HEK293 (cell line): Measurements from ENCODE around the gene SEMA4D.

Experiments
- CTCF ChIA-PET: fragments of 350-600 bp; formaldehyde crosslinking; extraction: SDS; loops from one replicate; lab custom pipeline; 2021; ENCODE audit warnings: antibody characterized with exemption; lab: Yijun Ruan, JAX
- POLR2A ChIA-PET: fragments of 300-600 bp; formaldehyde crosslinking; extraction: SDS; loops from one replicate; lab custom pipeline; 2020; ENCODE audit warnings: antibody characterized with exemption, inconsistent platforms; lab: Yijun Ruan, JAX
- H3K27ac ChIP-seq: fragments of 200-500 bp; sonication (Bioruptor generic); 2 replicates; pipeline ENCODE4 v1.5.1; 2014; ENCODE audit warnings: low read depth, low read length, control low read depth, inconsistent platforms; ENCODE audit errors: extremely low read depth
- H3K36me3 ChIP-seq, 2 experiments: fragments of 200-500 bp in 1 of 2; sonication (Bioruptor generic) in 1 of 2; 1 replicate in 1 of 2; 2 replicates in 1 of 2; pipeline ENCODE4 v1.5.1; 2014 to 2017; ENCODE audit warnings: inconsistent platforms in 2 of 2, low read length in 2 of 2; ENCODE audit not compliant: control insufficient read depth in 2 of 2, insufficient read depth in 1 of 2
- H3K4me1 ChIP-seq: fragments of 200-500 bp; sonication (Bioruptor generic); 2 replicates; pipeline ENCODE4 v1.5.1; 2014; ENCODE audit warnings: mild to moderate bottlenecking, low read length, inconsistent platforms; ENCODE audit not compliant: control insufficient read depth, insufficient read depth
- H3K4me3 ChIP-seq: 2 replicates; pipeline ENCODE4 v1.5.1; 2011; ENCODE audit warnings: low read depth, mild to moderate bottlenecking, control low read depth, low read length, moderate library complexity
- H3K9me3 ChIP-seq: fragments of 200-500 bp; sonication (Bioruptor generic); 2 replicates; pipeline ENCODE4 v1.5.1; 2014; ENCODE audit warnings: low read depth, low read length, inconsistent platforms; ENCODE audit not compliant: control insufficient read depth, insufficient read depth
- EGR2 ChIP-seq: fragments of 450-650 bp; formaldehyde crosslinking; IDR thresholded peaks from 2 replicates; pipeline ENCODE4 v1.5.1; 2016; ENCODE audit warnings: low read depth, missing biosample characterization, missing genetic modification characterization
- IKZF3 ChIP-seq: fragments of 450-650 bp; IDR thresholded peaks from 2 replicates; pipeline ENCODE4 v1.5.0; 2018; ENCODE audit warnings: missing biosample characterization, mild to moderate bottlenecking, missing genetic modification characterization, moderate library complexity
- KLF10 ChIP-seq: fragments of 450-650 bp; IDR thresholded peaks from 2 replicates; pipeline ENCODE4 v1.5.1; 2018; ENCODE audit warnings: missing biosample characterization, mild to moderate bottlenecking, missing genetic modification characterization
- OSR2 ChIP-seq: fragments of 450-650 bp; formaldehyde crosslinking; IDR thresholded peaks from 2 replicates; pipeline ENCODE4 v1.5.1; 2016; ENCODE audit warnings: missing biosample characterization, missing genetic modification characterization
- SP2 ChIP-seq: fragments of 450-650 bp; formaldehyde crosslinking; IDR thresholded peaks from 2 replicates; pipeline ENCODE4 v1.5.1; 2016; ENCODE audit warnings: missing biosample characterization, missing genetic modification characterization
- TCF7L2 ChIP-seq: IDR thresholded peaks from 2 replicates; pipeline ENCODE4 v1.6.1; 2011; ENCODE audit warnings: low read depth, mild to moderate bottlenecking, inconsistent platforms, low read length, moderate library complexity, borderline replicate concordance
- ZNF114 ChIP-seq: fragments of 450-650 bp; formaldehyde crosslinking; IDR thresholded peaks from 2 replicates; pipeline ENCODE4 v1.5.0; 2017; ENCODE audit warnings: missing biosample characterization, missing genetic modification characterization
- ZNF138 ChIP-seq: fragments of 450-650 bp; formaldehyde crosslinking; IDR thresholded peaks from 2 replicates; pipeline ENCODE4 v1.5.1; 2016; ENCODE audit warnings: missing biosample characterization, missing genetic modification characterization, borderline replicate concordance
- ZNF146 ChIP-seq: fragments of 450-650 bp; formaldehyde crosslinking; IDR thresholded peaks from 2 replicates; pipeline ENCODE4 v1.5.1; 2016; ENCODE audit warnings: missing biosample characterization, missing genetic modification characterization
- ZNF155 ChIP-seq: fragments of 450-650 bp; formaldehyde crosslinking; IDR thresholded peaks from 2 replicates; pipeline ENCODE4 v1.5.1; 2016; ENCODE audit warnings: missing biosample characterization, missing genetic modification characterization
- ZNF2 ChIP-seq: fragments of 450-650 bp; formaldehyde crosslinking; IDR thresholded peaks from 2 replicates; pipeline ENCODE4 v1.5.1; 2016; ENCODE audit warnings: missing biosample characterization, missing genetic modification characterization
- ZNF23 ChIP-seq: fragments of 450-650 bp; formaldehyde crosslinking; IDR thresholded peaks from 2 replicates; pipeline ENCODE4 v1.5.1; 2016; ENCODE audit warnings: missing biosample characterization, missing genetic modification characterization, borderline replicate concordance
- ZNF510 ChIP-seq: fragments of 450-650 bp; formaldehyde crosslinking; IDR thresholded peaks from 2 replicates; pipeline ENCODE4 v1.5.1; 2018; ENCODE audit warnings: mild to moderate bottlenecking, missing genetic modification characterization, missing biosample characterization; ENCODE audit not compliant: insufficient replicate concordance
- ZNF529 ChIP-seq: fragments of 450-650 bp; formaldehyde crosslinking; IDR thresholded peaks from 2 replicates; pipeline ENCODE4 v1.5.1; 2017; ENCODE audit warnings: missing genetic modification characterization, missing biosample characterization; ENCODE audit not compliant: insufficient replicate concordance
- ZNF571 ChIP-seq: fragments of 450-650 bp; formaldehyde crosslinking; IDR thresholded peaks from 2 replicates; pipeline ENCODE4 v1.5.0; 2017; ENCODE audit warnings: missing biosample characterization, missing genetic modification characterization
- ZNF629 ChIP-seq: fragments of 450-650 bp; formaldehyde crosslinking; IDR thresholded peaks from 2 replicates; pipeline ENCODE4 v1.5.1; 2017; ENCODE audit warnings: missing biosample characterization, missing genetic modification characterization
- ZNF701 ChIP-seq: fragments of 450-650 bp; formaldehyde crosslinking; IDR thresholded peaks from 2 replicates; pipeline ENCODE4 v1.5.1; 2016; ENCODE audit warnings: missing biosample characterization, missing genetic modification characterization
- ZNF837 ChIP-seq: fragments of 450-650 bp; formaldehyde crosslinking; IDR thresholded peaks from 2 replicates; pipeline ENCODE4 v1.5.1; 2016; ENCODE audit warnings: missing biosample characterization, missing genetic modification characterization
- ZSCAN16 ChIP-seq: fragments of 450-650 bp; formaldehyde crosslinking; IDR thresholded peaks from 2 replicates; pipeline ENCODE4 v1.5.1; 2016; ENCODE audit warnings: missing biosample characterization, missing genetic modification characterization
- TF ChIP-seq, protein P1 (sequence below): fragments of 450-650 bp; formaldehyde crosslinking; IDR thresholded peaks from 2 replicates; pipeline ENCODE4 v1.5.1; 2016; ENCODE audit warnings: missing biosample characterization, missing genetic modification characterization, low read depth
- TF ChIP-seq, protein P2 (sequence below): fragments of 450-650 bp; IDR thresholded peaks from 2 replicates; pipeline ENCODE4 v1.5.1; 2018; ENCODE audit warnings: missing biosample characterization, mild to moderate bottlenecking, missing genetic modification characterization
- TF ChIP-seq, protein P3 (sequence below): fragments of 450-650 bp; IDR thresholded peaks from 2 replicates; pipeline ENCODE4 v1.5.1; 2018; ENCODE audit warnings: missing biosample characterization, missing genetic modification characterization
- TF ChIP-seq, protein P4 (sequence below): fragments of 450-650 bp; formaldehyde crosslinking; IDR thresholded peaks from 2 replicates; pipeline ENCODE4 v1.5.1; 2016; ENCODE audit warnings: missing biosample characterization, missing genetic modification characterization, low read depth
- TF ChIP-seq, protein P5 (sequence below): fragments of 450-650 bp; formaldehyde crosslinking; IDR thresholded peaks from 2 replicates; pipeline ENCODE4 v1.5.1; 2016; ENCODE audit warnings: missing biosample characterization, missing genetic modification characterization

SEMA4D gene

DNA sequence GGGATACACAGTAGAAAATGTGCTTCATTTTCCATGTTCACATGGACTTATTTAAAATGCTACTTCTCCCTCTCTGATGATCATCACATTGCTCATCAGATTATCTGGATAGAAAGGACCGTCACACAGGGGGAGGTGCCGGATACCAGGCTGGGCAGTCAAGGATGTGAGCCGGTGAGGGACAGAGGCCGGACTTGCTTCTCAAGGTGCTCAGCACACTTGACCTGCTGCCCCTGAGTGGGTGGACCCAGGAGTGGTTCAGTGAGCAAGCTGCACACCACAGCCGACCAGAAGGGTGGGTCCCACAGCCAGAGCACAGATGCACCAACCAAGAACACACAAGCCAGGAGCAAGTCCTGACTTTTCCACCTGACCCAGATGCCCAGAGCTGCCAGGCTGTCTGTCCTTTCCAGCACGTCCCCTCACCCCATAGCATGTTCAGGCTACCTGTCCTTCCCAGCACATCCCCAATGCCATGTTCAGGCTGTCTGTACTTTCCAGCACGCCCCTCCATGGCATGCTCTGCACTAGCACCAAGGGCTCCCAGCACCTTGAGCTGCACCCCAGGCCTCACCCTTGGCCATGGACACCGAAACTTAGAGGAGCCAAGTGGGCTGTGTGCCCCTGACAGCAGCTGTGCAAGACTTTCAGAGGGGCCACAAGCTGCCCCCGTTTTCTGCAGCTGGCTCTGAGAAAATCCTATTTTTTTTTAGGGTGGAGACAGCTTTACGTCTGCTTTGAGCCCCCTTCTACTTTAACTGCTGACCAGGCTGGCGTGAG, 101.8 kb downstream of the SEMA4D start:
- TF ChIP-seq, protein P1, sequence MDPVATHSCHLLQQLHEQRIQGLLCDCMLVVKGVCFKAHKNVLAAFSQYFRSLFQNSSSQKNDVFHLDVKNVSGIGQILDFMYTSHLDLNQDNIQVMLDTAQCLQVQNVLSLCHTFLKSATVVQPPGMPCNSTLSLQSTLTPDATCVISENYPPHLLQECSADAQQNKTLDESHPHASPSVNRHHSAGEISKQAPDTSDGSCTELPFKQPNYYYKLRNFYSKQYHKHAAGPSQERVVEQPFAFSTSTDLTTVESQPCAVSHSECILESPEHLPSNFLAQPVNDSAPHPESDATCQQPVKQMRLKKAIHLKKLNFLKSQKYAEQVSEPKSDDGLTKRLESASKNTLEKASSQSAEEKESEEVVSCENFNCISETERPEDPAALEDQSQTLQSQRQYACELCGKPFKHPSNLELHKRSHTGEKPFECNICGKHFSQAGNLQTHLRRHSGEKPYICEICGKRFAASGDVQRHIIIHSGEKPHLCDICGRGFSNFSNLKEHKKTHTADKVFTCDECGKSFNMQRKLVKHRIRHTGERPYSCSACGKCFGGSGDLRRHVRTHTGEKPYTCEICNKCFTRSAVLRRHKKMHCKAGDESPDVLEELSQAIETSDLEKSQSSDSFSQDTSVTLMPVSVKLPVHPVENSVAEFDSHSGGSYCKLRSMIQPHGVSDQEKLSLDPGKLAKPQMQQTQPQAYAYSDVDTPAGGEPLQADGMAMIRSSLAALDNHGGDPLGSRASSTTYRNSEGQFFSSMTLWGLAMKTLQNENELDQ (tag by site-specific recombination): no peak
- TF ChIP-seq ZNF155 (tag by site-specific recombination) (no peak), ZNF2 (tag by site-specific recombination) (no peak), ZNF114 (tag by site-specific recombination) (no peak), ZNF138 (no peak), ZNF837 (tag by site-specific recombination) (no peak), KLF10 (tag by site-specific recombination) (no peak), ZNF629 (tag by site-specific recombination) (no peak), SP2 (no peak), EGR2 (tag by site-specific recombination) (no peak), IKZF3 (no peak)
- TF ChIP-seq, protein P2, sequence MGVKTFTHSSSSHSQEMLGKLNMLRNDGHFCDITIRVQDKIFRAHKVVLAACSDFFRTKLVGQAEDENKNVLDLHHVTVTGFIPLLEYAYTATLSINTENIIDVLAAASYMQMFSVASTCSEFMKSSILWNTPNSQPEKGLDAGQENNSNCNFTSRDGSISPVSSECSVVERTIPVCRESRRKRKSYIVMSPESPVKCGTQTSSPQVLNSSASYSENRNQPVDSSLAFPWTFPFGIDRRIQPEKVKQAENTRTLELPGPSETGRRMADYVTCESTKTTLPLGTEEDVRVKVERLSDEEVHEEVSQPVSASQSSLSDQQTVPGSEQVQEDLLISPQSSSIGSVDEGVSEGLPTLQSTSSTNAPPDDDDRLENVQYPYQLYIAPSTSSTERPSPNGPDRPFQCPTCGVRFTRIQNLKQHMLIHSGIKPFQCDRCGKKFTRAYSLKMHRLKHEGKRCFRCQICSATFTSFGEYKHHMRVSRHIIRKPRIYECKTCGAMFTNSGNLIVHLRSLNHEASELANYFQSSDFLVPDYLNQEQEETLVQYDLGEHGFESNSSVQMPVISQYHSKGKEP (tag by site-specific recombination): no peak
- TF ChIP-seq, protein P3, sequence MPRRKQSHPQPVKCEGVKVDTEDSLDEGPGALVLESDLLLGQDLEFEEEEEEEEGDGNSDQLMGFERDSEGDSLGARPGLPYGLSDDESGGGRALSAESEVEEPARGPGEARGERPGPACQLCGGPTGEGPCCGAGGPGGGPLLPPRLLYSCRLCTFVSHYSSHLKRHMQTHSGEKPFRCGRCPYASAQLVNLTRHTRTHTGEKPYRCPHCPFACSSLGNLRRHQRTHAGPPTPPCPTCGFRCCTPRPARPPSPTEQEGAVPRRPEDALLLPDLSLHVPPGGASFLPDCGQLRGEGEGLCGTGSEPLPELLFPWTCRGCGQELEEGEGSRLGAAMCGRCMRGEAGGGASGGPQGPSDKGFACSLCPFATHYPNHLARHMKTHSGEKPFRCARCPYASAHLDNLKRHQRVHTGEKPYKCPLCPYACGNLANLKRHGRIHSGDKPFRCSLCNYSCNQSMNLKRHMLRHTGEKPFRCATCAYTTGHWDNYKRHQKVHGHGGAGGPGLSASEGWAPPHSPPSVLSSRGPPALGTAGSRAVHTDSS (tag by site-specific recombination): no peak
- TF ChIP-seq, protein P4, sequence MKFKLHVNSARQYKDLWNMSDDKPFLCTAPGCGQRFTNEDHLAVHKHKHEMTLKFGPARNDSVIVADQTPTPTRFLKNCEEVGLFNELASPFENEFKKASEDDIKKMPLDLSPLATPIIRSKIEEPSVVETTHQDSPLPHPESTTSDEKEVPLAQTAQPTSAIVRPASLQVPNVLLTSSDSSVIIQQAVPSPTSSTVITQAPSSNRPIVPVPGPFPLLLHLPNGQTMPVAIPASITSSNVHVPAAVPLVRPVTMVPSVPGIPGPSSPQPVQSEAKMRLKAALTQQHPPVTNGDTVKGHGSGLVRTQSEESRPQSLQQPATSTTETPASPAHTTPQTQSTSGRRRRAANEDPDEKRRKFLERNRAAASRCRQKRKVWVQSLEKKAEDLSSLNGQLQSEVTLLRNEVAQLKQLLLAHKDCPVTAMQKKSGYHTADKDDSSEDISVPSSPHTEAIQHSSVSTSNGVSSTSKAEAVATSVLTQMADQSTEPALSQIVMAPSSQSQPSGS: no peak
- TF ChIP-seq, all 188 proteins: peak for 0
- ChIA-PET POLR2A (no interaction called here), CTCF (interaction anchor here (1.8 kb wide), 1 partner anchor 15 kb away, joined by 4 read pairs; no protein-coding TSS in a partner anchor)
- Histone ChIP-seq H3K4me3 (no peak overlapping the region), H3K27ac (no peak overlapping the region), H3K4me1 (no peaks in the 10 kb centered on the region), H3K36me3 (peaks cover 0 to 83% of the 10 kb centered on the region in 2 experiments; a peak in 2 of 3 replicates), H3K9me3 (no peaks in the 10 kb centered on the region)

DNA sequence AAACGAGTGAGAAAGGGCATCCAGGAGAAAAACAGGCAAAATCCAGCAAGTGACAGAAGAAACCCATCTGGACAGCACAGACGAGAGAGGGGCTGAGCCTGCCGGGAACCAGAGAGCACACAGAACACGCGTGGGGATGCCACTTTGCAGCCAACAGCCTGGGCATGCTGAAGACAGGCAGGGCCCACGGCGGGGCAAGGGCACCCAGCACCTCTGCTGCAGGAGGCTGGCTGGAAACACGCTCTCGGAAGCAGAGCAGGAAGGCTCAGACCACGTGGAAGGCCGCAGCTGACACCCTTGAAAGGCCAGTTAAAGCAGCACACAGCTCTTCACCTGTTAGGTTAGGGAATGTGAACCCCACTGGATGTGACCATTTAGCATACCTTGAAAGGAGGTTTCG, 103.5 kb downstream of the SEMA4D start:
- Histone ChIP-seq H3K9me3 (no peaks in the 10 kb centered on the region), H3K4me3 (no peak overlapping the region), H3K27ac (no peak overlapping the region), H3K4me1 (no peaks in the 10 kb centered on the region), H3K36me3 (peaks cover 0 to 92% of the 10 kb centered on the region in 2 experiments; a peak in 2 of 3 replicates)
- TF ChIP-seq ZNF571 (tag by site-specific recombination): no peak
- no peak for TF ChIP-seq ZNF529 (tag by site-specific recombination)
- no peak for TF ChIP-seq ZNF510 (tag by site-specific recombination)
- TF ChIP-seq ZSCAN16 (tag by site-specific recombination): no peak
- TF ChIP-seq ZNF146: no peak
- TF ChIP-seq TCF7L2: no peak
- no peak for TF ChIP-seq ZNF23
- no peak for TF ChIP-seq ZNF701
- TF ChIP-seq KLF10 (tag by site-specific recombination): no peak
- no peak for TF ChIP-seq OSR2 (tag by site-specific recombination)
- TF ChIP-seq, protein P5, sequence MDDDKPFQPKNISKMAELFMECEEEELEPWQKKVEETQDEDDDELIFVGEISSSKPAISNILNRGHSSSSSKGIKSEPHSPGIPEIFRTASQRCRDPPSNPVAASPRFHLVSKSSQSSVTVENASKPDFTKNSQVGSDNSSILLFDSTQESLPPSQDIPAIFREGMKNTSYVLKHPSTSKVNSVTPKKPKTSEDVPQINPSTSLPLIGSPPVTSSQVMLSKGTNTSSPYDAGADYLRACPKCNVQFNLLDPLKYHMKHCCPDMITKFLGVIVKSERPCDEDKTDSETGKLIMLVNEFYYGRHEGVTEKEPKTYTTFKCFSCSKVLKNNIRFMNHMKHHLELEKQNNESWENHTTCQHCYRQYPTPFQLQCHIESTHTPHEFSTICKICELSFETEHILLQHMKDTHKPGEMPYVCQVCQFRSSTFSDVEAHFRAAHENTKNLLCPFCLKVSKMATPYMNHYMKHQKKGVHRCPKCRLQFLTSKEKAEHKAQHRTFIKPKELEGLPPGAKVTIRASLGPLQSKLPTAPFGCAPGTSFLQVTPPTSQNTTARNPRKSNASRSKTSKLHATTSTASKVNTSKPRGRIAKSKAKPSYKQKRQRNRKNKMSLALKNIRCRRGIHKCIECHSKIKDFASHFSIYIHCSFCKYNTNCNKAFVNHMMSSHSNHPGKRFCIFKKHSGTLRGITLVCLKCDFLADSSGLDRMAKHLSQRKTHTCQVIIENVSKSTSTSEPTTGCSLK (tag by site-specific recombination): no peak
- ChIA-PET POLR2A (no interaction called here), CTCF (no interaction called here)
